HEK293 (cell line): ENCODE data around the gene NCAPG.

Source experiments
- CTCF ChIP-seq: fragments of 450-650 bp; formaldehyde crosslinking; IDR thresholded peaks from 2 replicates; pipeline ENCODE4 v1.5.1; 2016; ENCODE audit warnings: missing biosample characterization, missing genetic modification characterization
- GLI4 ChIP-seq: fragments of 450-650 bp; formaldehyde crosslinking; IDR thresholded peaks from 2 replicates; pipeline ENCODE4 v1.5.1; 2016; ENCODE audit warnings: missing biosample characterization, missing genetic modification characterization
- MYNN ChIP-seq: fragments of 450-650 bp; formaldehyde crosslinking; IDR thresholded peaks from 2 replicates; pipeline ENCODE4 v1.5.1; 2016; ENCODE audit warnings: missing biosample characterization, missing genetic modification characterization, borderline replicate concordance
- PBX3 ChIP-seq: sonication (generic); formaldehyde crosslinking; IDR thresholded peaks from 2 replicates; pipeline ENCODE4 v1.8.1; 2022; ENCODE audit warnings: mild to moderate bottlenecking, moderate library complexity, missing genetic modification reagents
- RBAK ChIP-seq: fragments of 450-650 bp; formaldehyde crosslinking; IDR thresholded peaks from 2 replicates; pipeline ENCODE4 v1.5.1; 2016; ENCODE audit warnings: missing biosample characterization, missing genetic modification characterization
- SP2 ChIP-seq: fragments of 450-650 bp; formaldehyde crosslinking; IDR thresholded peaks from 2 replicates; pipeline ENCODE4 v1.5.1; 2016; ENCODE audit warnings: missing biosample characterization, missing genetic modification characterization
- SP3 ChIP-seq: fragments of 450-650 bp; formaldehyde crosslinking; IDR thresholded peaks from 2 replicates; pipeline ENCODE4 v1.5.1; 2016; ENCODE audit warnings: missing biosample characterization, missing genetic modification characterization
- ZBTB21 ChIP-seq: fragments of 450-650 bp; formaldehyde crosslinking; IDR thresholded peaks from 2 replicates; pipeline ENCODE4 v1.5.1; 2017; ENCODE audit warnings: missing biosample characterization, missing genetic modification characterization
- ZNF155 ChIP-seq: fragments of 450-650 bp; formaldehyde crosslinking; IDR thresholded peaks from 2 replicates; pipeline ENCODE4 v1.5.1; 2016; ENCODE audit warnings: missing biosample characterization, missing genetic modification characterization
- ZNF214 ChIP-seq: fragments of 450-650 bp; formaldehyde crosslinking; IDR thresholded peaks from 2 replicates; pipeline ENCODE4 v1.5.1; 2017; ENCODE audit warnings: missing biosample characterization, mild to moderate bottlenecking, missing genetic modification characterization, borderline replicate concordance
- ZNF24 ChIP-seq: fragments of 450-650 bp; formaldehyde crosslinking; IDR thresholded peaks from 2 replicates; pipeline ENCODE4 v1.5.1; 2016; ENCODE audit warnings: missing biosample characterization, missing genetic modification characterization
- ZNF266 ChIP-seq: fragments of 450-650 bp; formaldehyde crosslinking; IDR thresholded peaks from 2 replicates; pipeline ENCODE4 v1.5.1; 2016; ENCODE audit warnings: missing biosample characterization, missing genetic modification characterization, low read depth
- ZNF292 ChIP-seq: fragments of 450-650 bp; formaldehyde crosslinking; IDR thresholded peaks from 2 replicates; pipeline ENCODE4 v1.5.1; 2016; ENCODE audit warnings: low read depth, missing biosample characterization, missing genetic modification characterization, borderline replicate concordance
- ZNF433 ChIP-seq: fragments of 450-650 bp; formaldehyde crosslinking; IDR thresholded peaks from 2 replicates; pipeline ENCODE4 v1.5.1; 2016; ENCODE audit warnings: missing biosample characterization, missing genetic modification characterization, low read depth
- ZNF473 ChIP-seq: fragments of 450-650 bp; formaldehyde crosslinking; IDR thresholded peaks from 2 replicates; pipeline ENCODE4 v1.5.1; 2017; ENCODE audit warnings: missing biosample characterization, missing genetic modification characterization
- ZNF510 ChIP-seq: fragments of 450-650 bp; formaldehyde crosslinking; IDR thresholded peaks from 2 replicates; pipeline ENCODE4 v1.5.1; 2018; ENCODE audit warnings: mild to moderate bottlenecking, missing genetic modification characterization, missing biosample characterization; ENCODE audit not compliant: insufficient replicate concordance
- ZNF513 ChIP-seq: fragments of 450-650 bp; IDR thresholded peaks from 2 replicates; pipeline ENCODE4 v1.5.1; 2018; ENCODE audit warnings: missing biosample characterization, missing genetic modification characterization
- ZNF548 ChIP-seq: fragments of 450-650 bp; formaldehyde crosslinking; IDR thresholded peaks from 2 replicates; pipeline ENCODE4 v1.5.1; 2016; ENCODE audit warnings: missing biosample characterization, missing genetic modification characterization
- ZNF555 ChIP-seq: fragments of 450-650 bp; formaldehyde crosslinking; conservative IDR thresholded peaks from 2 replicates; pipeline ENCODE4 v1.5.1; 2017; ENCODE audit warnings: missing biosample characterization, mild to moderate bottlenecking, missing genetic modification characterization, inconsistent platforms
- ZNF600 ChIP-seq: fragments of 450-650 bp; formaldehyde crosslinking; IDR thresholded peaks from 2 replicates; pipeline ENCODE4 v1.5.1; 2016; ENCODE audit warnings: missing biosample characterization, missing genetic modification characterization
- ZNF623 ChIP-seq: fragments of 450-650 bp; formaldehyde crosslinking; IDR thresholded peaks from 2 replicates; pipeline ENCODE4 v1.5.1; 2016; ENCODE audit warnings: missing biosample characterization, missing genetic modification characterization
- ZNF626 ChIP-seq: fragments of 450-650 bp; sonication (Bioruptor Pico); formaldehyde crosslinking; IDR thresholded peaks from 2 replicates; pipeline ENCODE4 v1.5.1; 2018; ENCODE audit warnings: missing biosample characterization, missing genetic modification characterization, inconsistent platforms
- ZNF629 ChIP-seq: fragments of 450-650 bp; formaldehyde crosslinking; IDR thresholded peaks from 2 replicates; pipeline ENCODE4 v1.5.1; 2017; ENCODE audit warnings: missing biosample characterization, missing genetic modification characterization
- ZNF747 ChIP-seq: fragments of 450-650 bp; formaldehyde crosslinking; IDR thresholded peaks from 2 replicates; pipeline ENCODE4 v1.5.1; 2016; ENCODE audit warnings: missing biosample characterization, missing genetic modification characterization
- ZNF76 ChIP-seq: fragments of 450-650 bp; formaldehyde crosslinking; IDR thresholded peaks from 2 replicates; pipeline ENCODE4; 2016; ENCODE audit warnings: low read depth, missing biosample characterization, missing genetic modification characterization, borderline replicate concordance
- ZXDB ChIP-seq: fragments of 450-650 bp; formaldehyde crosslinking; IDR thresholded peaks from 2 replicates; pipeline ENCODE4 v1.5.1; 2016; ENCODE audit warnings: missing biosample characterization, missing genetic modification characterization
- TF ChIP-seq, protein P1 (sequence below): fragments of 450-650 bp; formaldehyde crosslinking; IDR thresholded peaks from 2 replicates; pipeline ENCODE4 v1.5.1; 2016; ENCODE audit warnings: missing biosample characterization, missing genetic modification characterization
- TF ChIP-seq, protein P2 (sequence below): fragments of 450-650 bp; formaldehyde crosslinking; IDR thresholded peaks from 2 replicates; pipeline ENCODE4 v1.5.1; 2016; ENCODE audit warnings: missing biosample characterization, missing genetic modification characterization
- TF ChIP-seq, protein P3 (sequence below): fragments of 450-650 bp; formaldehyde crosslinking; IDR thresholded peaks from 2 replicates; pipeline ENCODE4 v1.5.1; 2017; ENCODE audit warnings: missing biosample characterization, missing genetic modification characterization

NCAPG gene

GRCh38 chr4:17810260-17811077 is at the start of gene NCAPG, which contains the start of gene DCAF16 (continued):
- TF ChIP-seq, protein P1, sequence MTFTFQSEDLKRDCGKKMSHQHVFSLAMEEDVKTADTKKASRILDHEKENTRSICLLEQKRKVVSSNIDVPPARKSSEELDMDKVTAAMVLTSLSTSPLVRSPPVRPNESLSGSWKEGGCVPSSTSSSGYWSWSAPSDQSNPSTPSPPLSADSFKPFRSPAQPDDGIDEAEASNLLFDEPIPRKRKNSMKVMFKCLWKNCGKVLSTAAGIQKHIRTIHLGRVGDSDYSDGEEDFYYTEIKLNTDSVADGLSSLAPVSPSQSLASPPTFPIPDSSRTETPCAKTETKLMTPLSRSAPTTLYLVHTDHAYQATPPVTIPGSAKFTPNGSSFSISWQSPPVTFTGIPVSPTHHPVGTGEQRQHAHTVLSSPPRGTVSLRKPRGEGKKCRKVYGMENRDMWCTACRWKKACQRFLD: no peak
- TF ChIP-seq ZNF266: no peak
- TF ChIP-seq CTCF: no peak
- no peak for TF ChIP-seq ZNF214 (tag by site-specific recombination)
- TF ChIP-seq SP2 (tag by site-specific recombination): peak; percentile 89
- no peak for TF ChIP-seq ZNF433 (tag by site-specific recombination)
- TF ChIP-seq ZNF76 (tag by site-specific recombination): no peak
- 0 out of 2 replicates have a peak, but pooled peaks have one; percentile 36 for TF ChIP-seq ZXDB (tag by site-specific recombination)
- TF ChIP-seq RBAK (tag by site-specific recombination): no peak
- no peak for TF ChIP-seq ZNF626
- TF ChIP-seq ZNF473 (tag by site-specific recombination): no peak
- TF ChIP-seq ZNF510 (tag by site-specific recombination): no peak
- TF ChIP-seq ZNF155 (tag by site-specific recombination): no peak
- no peak for TF ChIP-seq ZBTB21 (tag by site-specific recombination)
- TF ChIP-seq ZNF600 (tag by site-specific recombination): peak; percentile 39
- TF ChIP-seq ZNF555 (tag by site-specific recombination): no peak
- TF ChIP-seq ZNF292 (tag by site-specific recombination): no peak
- TF ChIP-seq ZNF623 (tag by site-specific recombination): no peak
- TF ChIP-seq SP3 (tag by site-specific recombination): peak; percentile 56
- peak; percentile 36; the same call in 1 of the 2 replicates for TF ChIP-seq ZNF629 (tag by site-specific recombination)
- no peak for TF ChIP-seq ZNF548 (tag by site-specific recombination)
- peak; percentile 74 for TF ChIP-seq PBX3
- TF ChIP-seq, protein P2, sequence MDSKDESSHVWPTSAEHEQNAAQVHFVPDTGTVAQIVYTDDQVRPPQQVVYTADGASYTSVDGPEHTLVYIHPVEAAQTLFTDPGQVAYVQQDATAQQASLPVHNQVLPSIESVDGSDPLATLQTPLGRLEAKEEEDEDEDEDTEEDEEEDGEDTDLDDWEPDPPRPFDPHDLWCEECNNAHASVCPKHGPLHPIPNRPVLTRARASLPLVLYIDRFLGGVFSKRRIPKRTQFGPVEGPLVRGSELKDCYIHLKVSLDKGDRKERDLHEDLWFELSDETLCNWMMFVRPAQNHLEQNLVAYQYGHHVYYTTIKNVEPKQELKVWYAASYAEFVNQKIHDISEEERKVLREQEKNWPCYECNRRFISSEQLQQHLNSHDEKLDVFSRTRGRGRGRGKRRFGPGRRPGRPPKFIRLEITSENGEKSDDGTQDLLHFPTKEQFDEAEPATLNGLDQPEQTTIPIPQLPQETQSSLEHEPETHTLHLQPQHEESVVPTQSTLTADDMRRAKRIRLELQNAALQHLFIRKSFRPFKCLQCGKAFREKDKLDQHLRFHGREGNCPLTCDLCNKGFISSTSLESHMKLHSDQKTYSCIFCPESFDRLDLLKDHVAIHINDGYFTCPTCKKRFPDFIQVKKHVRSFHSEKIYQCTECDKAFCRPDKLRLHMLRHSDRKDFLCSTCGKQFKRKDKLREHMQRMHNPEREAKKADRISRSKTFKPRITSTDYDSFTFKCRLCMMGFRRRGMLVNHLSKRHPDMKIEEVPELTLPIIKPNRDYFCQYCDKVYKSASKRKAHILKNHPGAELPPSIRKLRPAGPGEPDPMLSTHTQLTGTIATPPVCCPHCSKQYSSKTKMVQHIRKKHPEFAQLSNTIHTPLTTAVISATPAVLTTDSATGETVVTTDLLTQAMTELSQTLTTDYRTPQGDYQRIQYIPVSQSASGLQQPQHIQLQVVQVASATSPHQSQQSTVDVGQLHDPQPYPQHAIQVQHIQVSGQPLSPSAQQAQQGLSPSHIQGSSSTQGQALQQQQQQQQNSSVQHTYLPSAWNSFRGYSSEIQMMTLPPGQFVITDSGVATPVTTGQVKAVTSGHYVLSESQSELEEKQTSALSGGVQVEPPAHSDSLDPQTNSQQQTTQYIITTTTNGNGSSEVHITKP (tag by site-specific recombination): no peak
- TF ChIP-seq, protein P3, sequence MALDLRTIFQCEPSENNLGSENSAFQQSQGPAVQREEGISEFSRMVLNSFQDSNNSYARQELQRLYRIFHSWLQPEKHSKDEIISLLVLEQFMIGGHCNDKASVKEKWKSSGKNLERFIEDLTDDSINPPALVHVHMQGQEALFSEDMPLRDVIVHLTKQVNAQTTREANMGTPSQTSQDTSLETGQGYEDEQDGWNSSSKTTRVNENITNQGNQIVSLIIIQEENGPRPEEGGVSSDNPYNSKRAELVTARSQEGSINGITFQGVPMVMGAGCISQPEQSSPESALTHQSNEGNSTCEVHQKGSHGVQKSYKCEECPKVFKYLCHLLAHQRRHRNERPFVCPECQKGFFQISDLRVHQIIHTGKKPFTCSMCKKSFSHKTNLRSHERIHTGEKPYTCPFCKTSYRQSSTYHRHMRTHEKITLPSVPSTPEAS: no peak
- no peak for TF ChIP-seq ZNF513 (tag by site-specific recombination)
- TF ChIP-seq ZNF747 (tag by site-specific recombination): no peak
- no peak for TF ChIP-seq MYNN (tag by site-specific recombination)
- no peak for TF ChIP-seq GLI4 (tag by site-specific recombination)
- TF ChIP-seq ZNF24 (tag by site-specific recombination): 0 out of 2 replicates have a peak, but pooled peaks have one; percentile 40
